Endodermal cell (in vitro differentiated cells): ENCODE results near the gene CFAP57. TPM values are rescaled to one million over a fixed set of nuclear protein-coding genes. Genes with fewer than 3 reads are reported as not detected.

Experiments
- DNase-seq: peaks from one replicate; pipeline ENCODE4 v3.0.0-alpha.2; 2017
- H3K27ac ChIP-seq: 2 replicates; pipeline ENCODE4 v1.5.1; 2013; ENCODE audit warnings: mild to moderate bottlenecking, low read depth, low read length, moderate library complexity
- H3K27me3 ChIP-seq: 2 replicates; pipeline ENCODE4 v1.6.1; 2013; ENCODE audit warnings: mild to moderate bottlenecking, low read length, moderate library complexity; ENCODE audit not compliant: insufficient read depth, control insufficient read depth, poor library complexity, severe bottlenecking
- H3K36me3 ChIP-seq: 2 replicates; pipeline ENCODE4 v1.7.0; 2013; ENCODE audit warnings: mild to moderate bottlenecking, low read length, moderate library complexity; ENCODE audit not compliant: control insufficient read depth, insufficient read depth
- H3K4me1 ChIP-seq: one replicate; pipeline ENCODE4 v1.7.0; 2013; ENCODE audit warnings: low read length; ENCODE audit not compliant: control insufficient read depth, insufficient read depth
- H3K4me3 ChIP-seq: 2 replicates; pipeline ENCODE4 v1.5.1; 2013; ENCODE audit warnings: mild to moderate bottlenecking, low read length, moderate library complexity
- H3K9ac ChIP-seq: 2 replicates; pipeline ENCODE4 v1.6.1; 2013; ENCODE audit warnings: mild to moderate bottlenecking, low read length, moderate library complexity; ENCODE audit not compliant: poor library complexity, severe bottlenecking; ENCODE audit errors: extremely low read depth
- H3K9me3 ChIP-seq: 2 replicates; pipeline ENCODE4 v1.6.1; 2013; ENCODE audit warnings: mild to moderate bottlenecking, low read length, moderate library complexity; ENCODE audit not compliant: control insufficient read depth
- H3K27ac Mint-ChIP-seq: 2 replicates; pipeline ENCODE4 v1.8.0; 2020; ENCODE audit warnings: mixed read lengths
- H3K27me3 Mint-ChIP-seq: 2 replicates; pipeline ENCODE4 v1.8.0; 2021; ENCODE audit warnings: mild to moderate bottlenecking, mixed read lengths; ENCODE audit not compliant: insufficient read depth
- H3K36me3 Mint-ChIP-seq: 2 replicates; pipeline ENCODE4 v1.8.0; 2020; ENCODE audit warnings: low read depth, mixed read lengths
- H3K4me1 Mint-ChIP-seq: 2 replicates; pipeline ENCODE4 v1.8.0; 2020; ENCODE audit warnings: mixed read lengths
- H3K4me3 Mint-ChIP-seq: 2 replicates; pipeline ENCODE4 v1.8.0; 2020; ENCODE audit warnings: mild to moderate bottlenecking, moderate library complexity, mixed read lengths
- H3K9me3 Mint-ChIP-seq: 2 replicates; pipeline ENCODE4 v1.8.0; 2020; ENCODE audit warnings: mild to moderate bottlenecking, mixed read lengths
- WGBS, 2 experiments: methylation state at CpG; one replicate each; pipeline versions ENCODE4 v1.1.5 to v1.1.7; 2013; ENCODE audit warnings: missing lambda C conversion rate in 2 of 2, mixed read lengths in 1 of 2; ENCODE audit not compliant: insufficient coverage in 1 of 2, insufficient read length in 1 of 2; 5-methylcytosine and 5-hydroxymethylcytosine counted together
- total RNA-seq, 2 donors: library from RNA; stranded (reverse); fragmentation: NEBNext Ultra II Directional in 1 of 2; extraction: Animal tissue kit (Norgen Biotek cat#: 25700) in 1 of 2; gene quantifications; 2 replicates in 1 of 2; 3 replicates in 1 of 2; pipeline ENCODE4 v1.2.1, GENCODE V29; 2021
- TF ChIP-seq, protein P1 (sequence below): fragments of 200-600 bp; sonication (generic); conservative IDR thresholded peaks from 2 replicates; pipeline ENCODE4 v1.5.0; 2021; ENCODE audit warnings: antibody characterized with exemption, mild to moderate bottlenecking

The CFAP57 gene
- total RNA-seq, 2 donors from 2014 or later = 0.82 to 0.90 TPM

GRCh38 chr1:43235040-43235439 is 62.9 kb downstream of the CFAP57 start:
- Mint-ChIP-seq H3K27ac (no peak overlapping the region), H3K4me3 (no peak overlapping the region), H3K4me1 (peaks cover 8% of the 10 kb centered on the region), H3K27me3 (peaks cover 4% of the 10 kb centered on the region), H3K9me3 (no peaks in the 10 kb centered on the region), H3K36me3 (no peaks in the 10 kb centered on the region)
- TF ChIP-seq, protein P1, sequence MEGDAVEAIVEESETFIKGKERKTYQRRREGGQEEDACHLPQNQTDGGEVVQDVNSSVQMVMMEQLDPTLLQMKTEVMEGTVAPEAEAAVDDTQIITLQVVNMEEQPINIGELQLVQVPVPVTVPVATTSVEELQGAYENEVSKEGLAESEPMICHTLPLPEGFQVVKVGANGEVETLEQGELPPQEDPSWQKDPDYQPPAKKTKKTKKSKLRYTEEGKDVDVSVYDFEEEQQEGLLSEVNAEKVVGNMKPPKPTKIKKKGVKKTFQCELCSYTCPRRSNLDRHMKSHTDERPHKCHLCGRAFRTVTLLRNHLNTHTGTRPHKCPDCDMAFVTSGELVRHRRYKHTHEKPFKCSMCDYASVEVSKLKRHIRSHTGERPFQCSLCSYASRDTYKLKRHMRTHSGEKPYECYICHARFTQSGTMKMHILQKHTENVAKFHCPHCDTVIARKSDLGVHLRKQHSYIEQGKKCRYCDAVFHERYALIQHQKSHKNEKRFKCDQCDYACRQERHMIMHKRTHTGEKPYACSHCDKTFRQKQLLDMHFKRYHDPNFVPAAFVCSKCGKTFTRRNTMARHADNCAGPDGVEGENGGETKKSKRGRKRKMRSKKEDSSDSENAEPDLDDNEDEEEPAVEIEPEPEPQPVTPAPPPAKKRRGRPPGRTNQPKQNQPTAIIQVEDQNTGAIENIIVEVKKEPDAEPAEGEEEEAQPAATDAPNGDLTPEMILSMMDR = no peak
- no peaks in the 10 kb centered on the region for H3K9me3 ChIP-seq
- H3K4me3 ChIP-seq = no peak overlapping the region
- H3K27me3 ChIP-seq = peaks cover 8% of the 10 kb centered on the region
- H3K36me3 ChIP-seq = no peaks in the 10 kb centered on the region
- no peak for DNase-seq
- H3K4me1 ChIP-seq = no peaks in the 10 kb centered on the region
- no peak overlapping the region for H3K27ac ChIP-seq
- 87 to 90% methylated on average over 7 to 8 of the region's 8 CpGs for WGBS, 2 experiments
- H3K9ac ChIP-seq = no peak overlapping the region

GRCh38 chr1:43235451-43236121 is 63.5 kb downstream of the CFAP57 start:
- no peaks in the 10 kb centered on the region for H3K4me1 ChIP-seq
- Mint-ChIP-seq H3K27me3 (peaks cover 9% of the 10 kb centered on the region), H3K4me1 (peaks cover 3% of the 10 kb centered on the region), H3K36me3 (no peaks in the 10 kb centered on the region), H3K27ac (no peak overlapping the region), H3K9me3 (peaks cover 4% of the 10 kb centered on the region), H3K4me3 (no peak overlapping the region)
- H3K27ac ChIP-seq = no peak overlapping the region
- peaks cover 8% of the 10 kb centered on the region for H3K27me3 ChIP-seq
- no peaks in the 10 kb centered on the region for H3K9me3 ChIP-seq
- TF ChIP-seq, protein P1 = no peak
- H3K36me3 ChIP-seq = no peaks in the 10 kb centered on the region
- 88 to 89% methylated on average over 7 to 9 of the region's 9 CpGs for WGBS, 2 experiments
- no peak overlapping the region for H3K9ac ChIP-seq
- no peak for DNase-seq
- H3K4me3 ChIP-seq = no peak overlapping the region

DNA sequence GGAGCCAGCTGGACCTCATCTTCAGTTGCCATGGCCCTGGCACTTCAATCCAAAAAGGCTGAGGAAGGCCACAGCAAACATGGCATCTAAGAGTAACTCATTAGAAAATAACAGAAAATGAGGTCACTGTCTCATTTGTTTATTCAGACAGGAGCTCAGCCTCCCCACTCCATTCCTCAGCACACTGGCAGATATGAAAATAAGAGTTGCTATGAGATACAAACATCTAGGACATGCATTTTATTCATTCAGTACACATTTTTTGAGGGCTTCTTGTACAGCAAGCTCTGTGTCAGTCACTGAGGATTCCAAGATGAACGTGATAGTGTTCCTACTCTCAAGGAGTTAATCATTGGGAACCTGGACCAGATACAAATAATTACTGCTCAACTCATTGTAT is 65.0 kb downstream of the CFAP57 start:
- H3K27ac ChIP-seq = no peak overlapping the region
- no peak for DNase-seq
- 88 to 92% methylated on average over 1 of the region's 1 CpG for WGBS, 2 experiments
- H3K4me1 ChIP-seq = no peaks in the 10 kb centered on the region
- H3K9me3 ChIP-seq = no peaks in the 10 kb centered on the region
- peaks cover 4% of the 10 kb centered on the region for H3K27me3 ChIP-seq
- no peaks in the 10 kb centered on the region for H3K36me3 Mint-ChIP-seq
- no peak overlapping the region for H3K4me3 ChIP-seq
- peaks cover 14% of the 10 kb centered on the region for H3K9me3 Mint-ChIP-seq
- TF ChIP-seq, protein P1 = no peak
- H3K27me3 Mint-ChIP-seq = peaks cover 7% of the 10 kb centered on the region
- no peak overlapping the region for H3K4me3 Mint-ChIP-seq
- no peaks in the 10 kb centered on the region for H3K4me1 Mint-ChIP-seq
- H3K36me3 ChIP-seq = no peaks in the 10 kb centered on the region
- no peak overlapping the region for H3K9ac ChIP-seq
- H3K27ac Mint-ChIP-seq = no peak overlapping the region
